GM12878 (cell line): ENCODE measurements around the gene NPY5R.

Source experiments
- CEBPB ChIP-seq, 2 experiments: fragments of 150-350 bp in 1 of 2; IDR thresholded peaks; 2 replicates each; pipeline ENCODE4 v1.6.1; 2012 to 2014; ENCODE audit warnings: low read depth in 2 of 2, low read length in 2 of 2, borderline replicate concordance in 1 of 2, inconsistent platforms in 1 of 2
- CTCF ChIP-seq, 3 experiments: IDR thresholded peaks in 2 of 3; conservative IDR thresholded peaks in 1 of 3; 2 replicates each; pipeline ENCODE4 v1.5.1; 2011; ENCODE audit warnings: low read depth in 3 of 3, low read length in 3 of 3, mild to moderate bottlenecking in 3 of 3, control low read depth in 2 of 3, moderate library complexity in 2 of 3, inconsistent platforms in 1 of 3, mixed read lengths in 1 of 3; ENCODE audit not compliant: control insufficient read depth in 2 of 3, insufficient read depth in 1 of 3; ENCODE audit errors: extremely low read depth in 1 of 3
- EP300 ChIP-seq, 2 experiments: fragments of 150-350 bp in 1 of 2; IDR thresholded peaks; 2 replicates each; pipeline ENCODE4 v1.6.1; 2011 to 2012; ENCODE audit warnings: low read depth in 2 of 2, low read length in 2 of 2, borderline replicate concordance in 1 of 2, improper control_type of control experiment in 1 of 2, inconsistent platforms in 1 of 2; ENCODE audit not compliant: control insufficient read depth in 1 of 2
- EZH2 ChIP-seq: IDR thresholded peaks from 2 replicates; pipeline ENCODE4 v1.6.1; 2012; ENCODE audit warnings: low read depth, mild to moderate bottlenecking, control low read depth, inconsistent platforms, low read length, borderline replicate concordance; ENCODE audit not compliant: control insufficient read depth
- POLR2AphosphoS2 ChIP-seq: IDR thresholded peaks from 2 replicates; pipeline ENCODE4 v1.6.1; 2011; ENCODE audit warnings: low read depth, mild to moderate bottlenecking, low read length, improper control_type of control experiment, moderate library complexity
- POLR2AphosphoS5 ChIP-seq: IDR thresholded peaks from 2 replicates; pipeline ENCODE4 v1.6.1; 2011; ENCODE audit warnings: mild to moderate bottlenecking, low read length, inconsistent platforms
- RELA ChIP-seq: fragments of 450-650 bp; IDR thresholded peaks from 2 replicates; pipeline ENCODE4 v1.8.0; 2014; ENCODE audit warnings: borderline replicate concordance; ENCODE audit not compliant: partially characterized antibody
- SP1 ChIP-seq: IDR thresholded peaks from one replicate; pipeline ENCODE4 v1.6.1; 2011; ENCODE audit warnings: low read depth, low read length
- SREBF2 ChIP-seq: IDR thresholded peaks from 2 replicates; pipeline ENCODE4 v1.6.1; 2012; ENCODE audit warnings: mild to moderate bottlenecking, low read length
- TARDBP ChIP-seq: IDR thresholded peaks from 2 replicates; pipeline ENCODE4 v1.6.1; 2016; ENCODE audit warnings: borderline replicate concordance
- ZBED1 ChIP-seq: IDR thresholded peaks from 2 replicates; pipeline ENCODE4 v1.6.1; 2016; ENCODE audit warnings: borderline replicate concordance
- TF ChIP-seq, protein P1 (sequence below): IDR thresholded peaks from 2 replicates; pipeline ENCODE4 v1.6.1; 2012; ENCODE audit warnings: improper control_type of control experiment, low read depth, low read length; ENCODE audit not compliant: insufficient replicate concordance
- TF ChIP-seq, protein P2 (sequence below): IDR thresholded peaks from 2 replicates; pipeline ENCODE4 v1.6.1; 2012; ENCODE audit warnings: low read depth, low read length, improper control_type of control experiment
- TF ChIP-seq, protein P3 (sequence below): IDR thresholded peaks from 2 replicates; pipeline ENCODE4 v1.6.1; 2012; ENCODE audit warnings: low read depth, low read length, improper control_type of control experiment

- TF ChIP-seq EZH2, result no peak
- no peak for TF ChIP-seq ZBED1
- no peak for TF ChIP-seq RELA
- TF ChIP-seq SREBF2, result no peak
- TF ChIP-seq, protein P1, sequence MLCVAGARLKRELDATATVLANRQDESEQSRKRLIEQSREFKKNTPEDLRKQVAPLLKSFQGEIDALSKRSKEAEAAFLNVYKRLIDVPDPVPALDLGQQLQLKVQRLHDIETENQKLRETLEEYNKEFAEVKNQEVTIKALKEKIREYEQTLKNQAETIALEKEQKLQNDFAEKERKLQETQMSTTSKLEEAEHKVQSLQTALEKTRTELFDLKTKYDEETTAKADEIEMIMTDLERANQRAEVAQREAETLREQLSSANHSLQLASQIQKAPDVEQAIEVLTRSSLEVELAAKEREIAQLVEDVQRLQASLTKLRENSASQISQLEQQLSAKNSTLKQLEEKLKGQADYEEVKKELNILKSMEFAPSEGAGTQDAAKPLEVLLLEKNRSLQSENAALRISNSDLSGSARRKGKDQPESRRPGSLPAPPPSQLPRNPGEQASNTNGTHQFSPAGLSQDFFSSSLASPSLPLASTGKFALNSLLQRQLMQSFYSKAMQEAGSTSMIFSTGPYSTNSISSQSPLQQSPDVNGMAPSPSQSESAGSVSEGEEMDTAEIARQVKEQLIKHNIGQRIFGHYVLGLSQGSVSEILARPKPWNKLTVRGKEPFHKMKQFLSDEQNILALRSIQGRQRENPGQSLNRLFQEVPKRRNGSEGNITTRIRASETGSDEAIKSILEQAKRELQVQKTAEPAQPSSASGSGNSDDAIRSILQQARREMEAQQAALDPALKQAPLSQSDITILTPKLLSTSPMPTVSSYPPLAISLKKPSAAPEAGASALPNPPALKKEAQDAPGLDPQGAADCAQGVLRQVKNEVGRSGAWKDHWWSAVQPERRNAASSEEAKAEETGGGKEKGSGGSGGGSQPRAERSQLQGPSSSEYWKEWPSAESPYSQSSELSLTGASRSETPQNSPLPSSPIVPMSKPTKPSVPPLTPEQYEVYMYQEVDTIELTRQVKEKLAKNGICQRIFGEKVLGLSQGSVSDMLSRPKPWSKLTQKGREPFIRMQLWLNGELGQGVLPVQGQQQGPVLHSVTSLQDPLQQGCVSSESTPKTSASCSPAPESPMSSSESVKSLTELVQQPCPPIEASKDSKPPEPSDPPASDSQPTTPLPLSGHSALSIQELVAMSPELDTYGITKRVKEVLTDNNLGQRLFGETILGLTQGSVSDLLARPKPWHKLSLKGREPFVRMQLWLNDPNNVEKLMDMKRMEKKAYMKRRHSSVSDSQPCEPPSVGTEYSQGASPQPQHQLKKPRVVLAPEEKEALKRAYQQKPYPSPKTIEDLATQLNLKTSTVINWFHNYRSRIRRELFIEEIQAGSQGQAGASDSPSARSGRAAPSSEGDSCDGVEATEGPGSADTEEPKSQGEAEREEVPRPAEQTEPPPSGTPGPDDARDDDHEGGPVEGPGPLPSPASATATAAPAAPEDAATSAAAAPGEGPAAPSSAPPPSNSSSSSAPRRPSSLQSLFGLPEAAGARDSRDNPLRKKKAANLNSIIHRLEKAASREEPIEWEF, result no peak
- no peak for TF ChIP-seq CTCF (IDR thresholded peaks at IDR 0.05 in 2 of 3, conservative IDR thresholded peaks at IDR 0.05 in 1 of 3; ENCODE audit: control insufficient read depth in 2 of 3, extremely low read depth in 1 of 3, insufficient read depth in 1 of 3, low read depth in 3 of 3, low read length in 3 of 3)
- no peak for TF ChIP-seq TARDBP
- no peak for TF ChIP-seq POLR2AphosphoS2
- no peak for TF ChIP-seq CEBPB (IDR thresholded peaks at IDR 0.05; ENCODE audit: borderline replicate concordance in 1 of 2, low read depth in 2 of 2, low read length in 2 of 2)
- TF ChIP-seq POLR2AphosphoS5, result no peak
- no peak for TF ChIP-seq EP300 (IDR thresholded peaks at IDR 0.05; ENCODE audit: borderline replicate concordance in 1 of 2, control insufficient read depth in 1 of 2, low read depth in 2 of 2, low read length in 2 of 2)
- TF ChIP-seq, protein P2, sequence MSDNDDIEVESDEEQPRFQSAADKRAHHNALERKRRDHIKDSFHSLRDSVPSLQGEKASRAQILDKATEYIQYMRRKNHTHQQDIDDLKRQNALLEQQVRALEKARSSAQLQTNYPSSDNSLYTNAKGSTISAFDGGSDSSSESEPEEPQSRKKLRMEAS, result no peak
- TF ChIP-seq SP1, result no peak
- TF ChIP-seq, protein P3, sequence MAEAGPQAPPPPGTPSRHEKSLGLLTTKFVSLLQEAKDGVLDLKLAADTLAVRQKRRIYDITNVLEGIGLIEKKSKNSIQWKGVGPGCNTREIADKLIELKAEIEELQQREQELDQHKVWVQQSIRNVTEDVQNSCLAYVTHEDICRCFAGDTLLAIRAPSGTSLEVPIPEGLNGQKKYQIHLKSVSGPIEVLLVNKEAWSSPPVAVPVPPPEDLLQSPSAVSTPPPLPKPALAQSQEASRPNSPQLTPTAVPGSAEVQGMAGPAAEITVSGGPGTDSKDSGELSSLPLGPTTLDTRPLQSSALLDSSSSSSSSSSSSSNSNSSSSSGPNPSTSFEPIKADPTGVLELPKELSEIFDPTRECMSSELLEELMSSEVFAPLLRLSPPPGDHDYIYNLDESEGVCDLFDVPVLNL, result no peak
Observed at GRCh38 chr4:163385466-163385865, 41.8 kb downstream of the NPY5R start.
